NT2/D1 (cell line): ENCODE data around the gene RNF130.

Source experiments
- YY1 ChIP-seq: IDR thresholded peaks from 2 replicates; pipeline ENCODE4 v1.6.1; 2011; ENCODE audit not compliant: insufficient read length, insufficient read depth
- ZNF274 ChIP-seq: IDR thresholded peaks from 2 replicates; pipeline ENCODE4 v1.6.1; 2011; ENCODE audit warnings: mild to moderate bottlenecking, low read depth, low read length

- TF ChIP-seq ZNF274: no peak
- no peak for TF ChIP-seq YY1
These were observed 26.4 kb upstream of the RNF130 start for GRCh38 chr5:180097926-180098325.
